CD4-positive, alpha-beta T cell treated with Interferon alpha-2 for 1 hour (primary cell): ENCODE measurements around the gene SUMO2.
"Not testable (repeated sequence)": the region's sequence is repeated elsewhere in the genome, so short reads cannot be mapped to it uniquely, and the experiment has no call there.

Experiments
- DNase-seq, 2 donors: peaks; one replicate each; pipeline ENCODE4 v3.0.0-alpha.2; 2020 to 2022

SUMO2 gene

DNA sequence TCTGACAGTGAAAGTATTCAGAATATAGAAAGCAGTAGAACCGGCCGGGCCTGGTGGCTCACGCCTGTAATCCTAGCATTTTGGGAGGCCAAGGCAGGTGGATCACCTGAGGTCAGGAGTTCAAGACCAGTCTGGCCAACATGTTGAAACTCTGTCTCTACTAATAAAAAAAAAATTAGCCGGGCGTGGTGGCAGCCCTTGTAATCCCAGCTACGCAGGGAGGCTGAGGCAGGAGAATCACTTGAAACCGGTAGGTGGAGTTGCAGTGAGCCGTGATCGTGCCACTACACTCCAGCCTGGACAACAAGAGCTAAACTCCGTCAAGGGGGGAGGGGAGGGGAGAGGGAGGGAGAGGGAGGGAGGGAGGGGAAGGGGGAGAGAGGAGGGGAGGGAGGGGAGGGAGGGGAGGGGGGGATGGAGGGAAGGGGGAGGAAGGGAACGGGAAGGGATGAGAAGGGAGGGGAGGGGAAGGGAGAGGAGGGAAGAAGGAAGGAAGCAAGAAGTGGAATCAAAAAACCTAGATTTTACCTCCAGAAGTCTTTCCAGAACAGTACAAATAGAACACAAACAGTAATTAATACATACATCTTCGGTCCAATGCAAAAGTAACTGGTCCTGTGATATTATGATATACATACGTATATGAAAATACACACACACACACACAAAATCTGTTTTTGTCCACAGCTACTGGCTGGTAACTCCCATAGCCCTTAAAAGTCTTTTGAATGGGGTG, 40.4 kb downstream of the SUMO2 start:
- no peak for DNase-seq

- no peak for DNase-seq
These were observed 44.2 kb downstream of the SUMO2 start for GRCh38 chr17:75138519-75138918.

DNA sequence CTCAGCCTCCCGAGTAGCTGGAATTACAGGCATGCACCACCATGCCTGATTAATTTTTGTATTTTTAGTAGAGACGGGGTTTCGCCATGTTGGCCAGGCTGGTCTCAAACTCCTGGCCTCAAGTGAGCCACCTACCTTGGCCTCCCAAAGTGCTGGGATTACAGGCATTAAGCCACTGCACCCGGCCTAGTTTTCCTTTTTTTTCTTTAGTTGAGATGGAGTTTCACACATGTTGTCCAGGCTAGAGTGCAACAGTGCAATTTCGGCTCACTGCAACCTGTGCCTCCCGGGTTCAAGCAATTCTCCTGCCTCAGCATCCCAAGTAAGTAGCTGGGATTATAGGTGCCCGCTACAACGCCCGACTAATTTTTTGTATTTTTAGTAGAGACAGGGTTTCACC, 45.0 kb downstream of the SUMO2 start:
- not testable (repeated sequence) for DNase-seq

DNA sequence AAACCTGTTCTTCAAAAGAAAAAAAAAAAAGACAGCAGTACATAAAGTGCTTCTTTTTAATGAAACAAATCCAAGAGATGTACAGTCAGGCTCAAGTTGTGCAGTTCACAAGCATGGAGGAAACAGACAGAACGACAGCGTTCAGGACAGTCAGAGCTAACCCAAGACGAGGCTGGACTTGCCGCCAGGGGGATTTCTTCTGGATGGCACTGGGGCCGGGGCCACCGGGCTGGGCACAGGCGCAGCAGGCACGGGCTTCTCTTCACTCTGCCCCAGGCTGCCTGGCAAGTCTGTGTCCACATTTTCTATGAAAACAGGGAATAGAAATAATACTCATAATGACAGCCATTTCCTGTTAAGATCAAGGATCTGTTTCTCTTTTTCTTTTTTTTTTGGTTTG, 46.8 kb downstream of the SUMO2 start:
- no peak for DNase-seq

GRCh38 chr17:75135452-75135851, 47.3 kb downstream of the SUMO2 start:
- no peak for DNase-seq

GRCh38 chr17:75133607-75134347, 49.0 kb downstream of the SUMO2 start:
- DNase-seq, result not testable (repeated sequence)

DNA sequence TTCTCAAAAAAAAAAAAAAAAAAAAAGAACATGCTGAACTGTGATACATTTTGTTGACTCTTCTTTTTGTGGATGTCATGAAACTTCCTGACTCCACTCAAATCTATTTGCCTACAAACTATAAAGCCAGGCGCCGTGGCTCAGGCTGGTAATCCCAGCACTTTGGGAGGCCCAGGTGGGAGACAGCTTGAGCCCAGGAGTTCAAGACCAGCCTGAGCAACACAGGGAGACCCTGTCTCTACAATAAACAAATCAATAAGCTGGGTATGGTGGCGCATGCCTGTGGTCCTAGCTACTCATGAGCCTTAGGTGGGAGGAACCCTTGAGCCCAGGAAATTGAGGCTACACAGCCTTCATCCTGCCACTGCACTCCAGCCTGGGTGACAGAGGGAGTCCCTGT, 49.8 kb downstream of the SUMO2 start:
- no peak for DNase-seq

DNA sequence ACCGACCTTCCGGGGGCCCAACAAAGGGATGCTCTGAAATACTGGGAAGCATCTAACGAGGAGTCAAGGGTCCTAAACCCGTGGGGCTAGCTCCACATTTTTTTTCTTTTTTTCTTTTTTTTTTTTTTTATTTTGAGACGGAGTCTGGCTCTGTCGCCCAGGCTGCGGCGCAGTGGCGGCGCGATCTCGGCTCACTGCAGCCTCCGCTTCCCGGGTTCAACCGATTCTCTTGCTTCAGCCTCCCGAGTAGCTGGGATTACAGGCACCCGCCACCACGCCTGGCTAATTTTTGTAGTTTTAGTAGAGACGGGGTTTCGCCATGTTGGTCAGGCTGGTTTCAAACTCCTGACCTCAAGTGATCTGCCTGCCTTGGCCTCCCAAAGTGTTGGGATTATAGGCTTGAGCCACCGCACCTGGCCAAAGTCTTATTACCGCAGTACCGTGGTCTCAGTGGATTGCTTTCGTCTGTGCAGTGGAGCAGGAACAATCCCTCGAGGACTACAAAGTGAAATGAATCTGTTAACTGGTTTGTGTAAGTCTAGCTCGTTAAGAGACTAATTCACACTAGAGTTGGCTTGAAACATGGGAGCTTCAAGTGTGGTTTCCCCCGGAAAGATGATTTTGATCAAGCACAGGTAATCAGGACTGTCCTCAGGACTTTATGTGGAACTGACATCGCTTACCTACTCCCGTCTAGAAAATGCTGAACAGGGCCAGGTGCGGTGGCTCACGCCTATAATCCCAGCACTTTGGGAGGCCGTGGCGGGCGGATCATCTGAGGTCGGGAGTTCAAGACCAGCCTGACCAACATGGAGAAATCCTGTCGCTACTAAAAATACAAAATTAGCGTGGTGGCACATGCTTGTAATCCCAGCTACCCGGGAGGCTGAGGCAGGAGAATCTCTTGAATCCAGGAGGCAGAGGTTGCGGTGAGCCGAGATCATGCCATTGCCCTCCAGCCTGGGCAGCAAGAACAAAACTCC, 50.5 kb downstream of the SUMO2 start:
- DNase-seq, result not testable (repeated sequence)

- DNase-seq, result peak; percentile 49 to 60
These were observed 51.3 kb downstream of the SUMO2 start, which contains the start of gene NT5C for GRCh38 chr17:75131278-75132017. TSS of gene NT5C (minus strand) at chr17:75131742. CDS start at chr17:75131707, 35 bp downstream.

DNA sequence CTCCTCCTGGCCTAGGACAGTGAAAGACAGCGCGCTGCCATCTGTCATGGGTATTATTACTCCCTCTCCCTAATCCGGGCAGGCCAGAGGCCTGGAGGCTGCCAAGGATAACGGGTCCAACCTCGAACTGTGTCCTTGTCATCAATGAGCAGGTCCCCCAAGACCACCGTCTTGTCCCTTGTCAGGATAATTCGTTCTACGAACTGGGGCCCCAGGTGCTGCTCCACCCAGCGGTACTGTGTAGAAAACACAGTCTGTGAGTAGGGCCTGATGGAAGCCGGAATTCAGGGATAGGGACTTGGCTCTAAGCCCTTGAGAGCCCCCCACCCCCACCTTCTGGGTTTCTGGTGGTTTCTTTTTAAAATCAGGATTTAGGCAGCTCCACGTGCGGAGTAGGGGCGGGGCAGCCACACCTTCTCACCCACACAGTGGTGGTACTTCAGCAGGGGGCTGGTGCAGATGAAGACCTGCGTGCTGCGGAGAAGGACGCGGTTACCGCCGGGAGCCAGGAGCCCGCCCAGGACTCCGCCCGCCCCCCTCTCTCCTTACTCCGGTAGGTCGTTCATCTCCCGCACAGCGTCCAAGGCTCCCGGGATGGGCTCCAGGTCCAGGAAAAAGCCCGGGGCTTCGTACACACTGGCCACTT, 52.0 kb downstream of the SUMO2 start:
- peak; percentile 34 to 57 for DNase-seq

DNA sequence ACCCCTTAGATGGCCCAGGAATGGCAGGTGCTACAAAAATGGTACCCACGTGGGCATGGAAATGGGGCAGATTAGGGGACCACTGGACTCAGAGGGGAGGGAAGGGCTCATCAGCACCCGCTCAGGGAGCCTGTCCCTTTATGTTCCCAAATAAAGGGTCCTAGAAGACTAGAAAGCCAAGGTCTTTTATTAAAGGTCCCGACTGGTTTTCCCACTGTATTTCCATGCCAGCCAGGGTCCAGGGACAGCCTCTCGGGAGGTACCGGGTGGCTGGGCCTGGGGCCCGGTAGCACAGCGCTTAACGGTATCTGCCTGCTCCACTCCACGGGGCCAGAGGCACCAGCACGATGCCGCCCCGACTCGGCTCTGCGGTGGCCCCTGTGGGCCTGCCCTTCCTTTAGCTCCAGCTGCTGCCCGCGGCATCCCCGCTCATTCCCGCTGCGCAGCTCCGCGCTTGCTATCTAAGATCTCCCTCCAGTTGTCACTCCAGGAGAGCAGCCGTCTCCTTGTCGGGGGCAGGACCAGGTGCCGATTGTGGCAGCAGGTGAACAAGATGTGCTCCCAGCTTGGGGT, 52.6 kb downstream of the SUMO2 start:
- no peak for DNase-seq

GRCh38 chr17:75129576-75129975, 53.2 kb downstream of the SUMO2 start:
- DNase-seq, result no peak

DNA sequence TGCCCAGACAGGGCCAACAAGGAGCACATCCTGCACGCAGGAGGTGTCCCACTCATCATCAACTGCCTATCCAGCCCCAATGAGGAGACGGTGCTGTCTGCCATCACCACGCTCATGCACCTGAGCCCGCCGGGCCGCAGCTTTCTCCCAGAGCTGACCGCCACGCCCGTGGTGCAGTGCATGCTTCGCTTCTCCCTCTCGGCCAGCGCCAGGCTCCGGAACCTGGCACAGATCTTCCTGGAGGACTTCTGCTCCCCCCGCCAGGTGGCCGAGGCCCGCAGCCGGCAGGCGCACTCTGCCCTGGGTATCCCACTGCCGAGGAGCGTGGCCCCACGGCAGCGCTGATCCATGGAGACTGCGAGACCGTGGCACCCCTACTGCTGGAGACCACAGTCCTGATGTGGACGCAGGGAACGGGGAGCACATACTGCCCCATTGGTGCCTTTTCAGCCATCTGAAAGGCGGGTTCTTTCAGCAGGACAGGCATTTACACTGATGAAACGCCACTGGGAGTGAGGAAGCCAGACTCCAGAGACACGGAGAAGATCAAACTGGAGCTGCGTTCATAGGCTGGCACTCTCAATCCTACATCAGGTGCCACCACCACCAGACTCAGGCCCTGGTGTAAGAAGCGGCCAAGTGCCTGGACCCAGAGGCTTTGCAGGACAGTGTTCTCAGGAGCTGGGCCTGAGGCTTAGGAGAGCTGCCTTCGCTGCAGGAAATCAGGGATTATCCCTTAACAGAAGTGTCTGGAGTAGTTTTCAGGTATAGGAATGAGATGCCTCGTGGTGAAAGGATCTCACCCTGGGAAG, 53.9 kb downstream of the SUMO2 start:
- DNase-seq, result no peak

DNA sequence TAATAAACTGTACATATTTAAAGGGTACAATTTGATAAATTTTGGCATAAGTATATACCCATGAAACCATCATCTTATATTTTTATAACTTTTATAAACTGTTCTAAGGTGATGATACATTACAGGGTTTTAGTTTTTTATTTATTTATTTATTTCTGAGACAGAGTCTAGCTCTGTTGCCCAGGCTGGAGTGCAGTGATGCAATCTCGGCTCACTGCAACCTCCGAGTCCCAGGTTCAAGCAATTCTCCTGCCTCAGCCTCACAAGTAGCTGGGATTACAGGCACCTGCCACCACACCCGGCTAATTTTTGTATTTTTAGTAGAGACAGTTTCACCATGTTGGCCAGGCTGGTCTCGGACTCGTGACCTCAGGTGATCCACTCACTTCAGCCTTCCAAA, 54.8 kb downstream of the SUMO2 start:
- not testable (repeated sequence) for DNase-seq

- no peak for DNase-seq
These were observed 55.8 kb downstream of the SUMO2 start for GRCh38 chr17:75126954-75127353.

- DNase-seq, result peak in 1 of 2 donors; percentile 23
These were observed 56.8 kb downstream of the SUMO2 start for GRCh38 chr17:75125984-75126383.

GRCh38 chr17:75124819-75125162, 58.0 kb downstream of the SUMO2 start:
- no peak for DNase-seq

DNA sequence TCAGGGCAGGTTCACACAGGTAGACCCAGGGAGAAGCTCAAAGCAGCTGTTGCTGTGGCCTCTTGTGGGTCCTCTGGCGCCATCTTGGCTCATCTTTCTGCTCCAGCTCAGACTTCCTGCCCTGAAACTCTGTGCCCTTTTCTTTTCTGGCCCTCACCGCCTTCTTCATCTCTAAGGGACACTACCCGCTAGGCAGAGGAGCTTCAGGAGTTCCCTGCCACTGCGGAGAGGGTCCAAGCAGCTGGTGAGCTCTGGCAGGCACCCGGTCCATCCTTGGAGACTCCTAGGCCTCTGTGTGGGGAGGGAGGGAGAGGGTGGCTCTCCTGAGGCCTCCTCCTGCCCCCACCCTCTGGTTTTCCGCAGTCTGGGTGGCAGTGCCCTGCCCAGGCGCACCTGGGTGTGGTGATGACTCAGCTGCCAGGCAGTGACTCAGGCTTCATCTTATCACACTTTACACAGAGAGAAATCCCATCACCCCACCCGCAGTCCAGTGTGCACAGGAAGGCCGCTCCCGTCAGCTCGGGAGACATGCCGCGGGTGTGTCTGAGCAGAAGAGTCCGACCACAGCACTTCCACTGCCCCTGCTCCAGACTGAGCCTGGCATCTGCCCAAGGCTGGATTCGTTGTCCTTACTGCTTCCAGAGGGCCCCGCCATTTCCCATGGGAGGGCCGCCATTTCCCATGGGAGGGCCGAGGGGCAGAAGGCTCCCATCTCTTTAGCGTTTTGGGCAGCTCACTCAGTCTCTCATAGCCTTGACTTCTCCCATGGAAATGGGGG, 58.5 kb downstream of the SUMO2 start:
- peak; percentile 35 to 39 for DNase-seq

GRCh38 chr17:75118307-75118706, 64.5 kb downstream of the SUMO2 start:
- DNase-seq, result no peak

- DNase-seq, result no peak
These were observed 66.0 kb downstream of the SUMO2 start for GRCh38 chr17:75116737-75117136.
